Activated CD4-positive, alpha-beta T cell treated with anti-CD3 and anti-CD28 coated beads, Interleukin-2, amount 10 ng/mL, durations not matched to agents 7 days and 5 days (primary cell): ENCODE measurements around the gene TAAR8. TPM values are rescaled to one million over a fixed set of nuclear protein-coding genes. Genes with fewer than 3 reads are reported as not detected.
"Not testable (repeated sequence)": the region's sequence is repeated elsewhere in the genome, so short reads cannot be mapped to it uniquely, and the experiment has no call there.

Experiments
- CTCF ChIA-PET: fragments of 350-600 bp; sonication (Branson Sonifier 250); formaldehyde crosslinking; loops from one replicate; lab custom pipeline; 2021; ENCODE audit warnings: antibody characterized with exemption; lab: Charles Lee
- POLR2A ChIA-PET: fragments of 350-600 bp; sonication (Branson Sonifier 250); formaldehyde crosslinking; loops from one replicate; lab custom pipeline; 2021; ENCODE audit warnings: antibody characterized with exemption; lab: Charles Lee
- DNase-seq: peaks from one replicate; pipeline ENCODE4 v3.0.0-alpha.2; 2020
- H3K27ac Mint-ChIP-seq: one replicate; pipeline ENCODE4 v1.8.0; 2021; ENCODE audit warnings: mild to moderate bottlenecking, moderate library complexity, mixed read lengths
- H3K27me3 Mint-ChIP-seq: one replicate; pipeline ENCODE4 v1.8.0; 2021; ENCODE audit warnings: mixed read lengths
- H3K36me3 Mint-ChIP-seq: one replicate; pipeline ENCODE4 v1.8.0; 2021; ENCODE audit warnings: low read depth, mixed read lengths
- H3K4me1 Mint-ChIP-seq: one replicate; pipeline ENCODE4 v1.8.0; 2021; ENCODE audit warnings: mixed read lengths
- H3K4me3 Mint-ChIP-seq: one replicate; pipeline ENCODE4 v1.8.0; 2021; ENCODE audit warnings: mild to moderate bottlenecking, moderate library complexity, mixed read lengths
- H3K9me3 Mint-ChIP-seq: one replicate; pipeline ENCODE4 v1.8.0; 2021; ENCODE audit warnings: mixed read lengths
- total RNA-seq, 2 experiments: library from RNA; stranded (reverse); gene quantifications; one replicate each; pipeline ENCODE4 v1.2.3, GENCODE V29; 2021

Gene TAAR8
- total RNA-seq, 2 experiments from 2014 or later: not detected

DNA sequence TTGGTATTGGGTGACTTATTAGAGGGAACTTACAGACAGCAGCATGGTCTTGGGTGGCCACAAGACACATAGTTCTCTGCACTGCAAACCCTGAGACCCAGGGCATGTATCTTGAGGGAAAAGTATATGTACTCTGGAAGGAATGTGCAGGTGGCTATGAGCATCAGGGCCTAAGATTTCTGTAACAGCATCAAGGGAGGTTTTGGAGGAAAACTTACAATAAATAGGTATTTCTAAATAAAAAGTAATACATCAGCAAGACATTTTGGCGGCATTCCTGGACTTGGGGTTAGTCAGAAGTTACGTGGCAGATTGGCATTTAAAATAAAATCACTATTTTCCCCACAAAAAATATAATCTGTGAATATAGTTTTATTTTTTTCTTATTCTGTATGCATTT is 31.5 kb upstream of the TAAR8 start:
- POLR2A ChIA-PET: no interaction called here
- Mint-ChIP-seq H3K4me1 (no peaks in the 10 kb centered on the region), H3K9me3 (no peaks in the 10 kb centered on the region), H3K27ac (no peak overlapping the region), H3K27me3 (peaks cover 62% of the 10 kb centered on the region), H3K36me3 (no peaks in the 10 kb centered on the region), H3K4me3 (no peak overlapping the region)
- CTCF ChIA-PET: no interaction called here
- no peak for DNase-seq

DNA sequence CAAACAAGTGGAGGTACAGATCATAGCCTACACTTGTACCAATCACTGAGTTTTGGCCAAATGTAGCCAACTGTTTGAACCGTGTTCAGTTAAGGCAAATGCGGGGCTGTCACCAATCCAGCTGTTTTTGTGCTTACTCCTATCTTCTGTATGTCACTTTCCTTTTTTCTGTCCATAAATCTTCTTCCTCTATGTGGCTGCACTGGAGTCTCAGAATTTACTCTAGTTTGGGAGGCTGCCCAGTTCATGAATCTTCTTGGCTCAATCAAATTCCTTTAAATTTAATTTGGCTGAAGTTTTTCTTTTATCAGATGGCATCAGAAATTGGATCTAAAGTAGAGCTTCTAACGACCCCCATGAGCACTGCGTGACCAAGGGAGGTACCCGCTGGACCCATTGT is 27.8 kb upstream of the TAAR8 start:
- Mint-ChIP-seq H3K36me3 (no peaks in the 10 kb centered on the region), H3K27ac (no peak overlapping the region), H3K4me3 (no peak overlapping the region), H3K4me1 (no peaks in the 10 kb centered on the region), H3K27me3 (peaks cover 41% of the 10 kb centered on the region), H3K9me3 (no peaks in the 10 kb centered on the region)
- no peak for DNase-seq
- CTCF ChIA-PET: no interaction called here
- POLR2A ChIA-PET: no interaction called here

DNA sequence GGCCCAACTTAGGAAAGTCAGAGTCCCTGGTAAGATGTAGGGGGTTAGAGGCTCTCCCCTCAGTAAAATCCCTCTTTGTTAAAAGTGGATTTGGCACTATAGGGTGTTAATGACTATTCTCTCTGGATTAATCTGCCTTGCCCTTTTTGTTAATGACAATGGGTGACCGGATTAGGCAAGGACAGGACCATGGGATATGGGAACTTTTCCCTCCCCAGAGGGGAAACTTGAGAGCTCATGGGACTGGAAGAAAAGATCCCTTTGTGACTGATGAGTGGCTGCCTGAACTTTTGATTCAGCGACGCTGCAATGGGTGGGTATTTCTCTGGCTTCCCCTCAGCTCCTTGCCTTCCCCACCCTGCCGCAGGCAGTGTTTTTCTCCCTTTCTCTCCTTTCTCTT is 26.6 kb upstream of the TAAR8 start:
- Mint-ChIP-seq H3K27ac (no peak overlapping the region), H3K9me3 (no peaks in the 10 kb centered on the region), H3K4me3 (no peak overlapping the region), H3K36me3 (no peaks in the 10 kb centered on the region), H3K27me3 (peaks cover 36% of the 10 kb centered on the region), H3K4me1 (peaks cover 2% of the 10 kb centered on the region)
- CTCF ChIA-PET: interaction anchor here (0.6 kb wide), 1 partner anchor 256 kb away, joined by 3 read pairs; no protein-coding TSS in a partner anchor
- DNase-seq: no peak
- POLR2A ChIA-PET: no interaction called here

DNA sequence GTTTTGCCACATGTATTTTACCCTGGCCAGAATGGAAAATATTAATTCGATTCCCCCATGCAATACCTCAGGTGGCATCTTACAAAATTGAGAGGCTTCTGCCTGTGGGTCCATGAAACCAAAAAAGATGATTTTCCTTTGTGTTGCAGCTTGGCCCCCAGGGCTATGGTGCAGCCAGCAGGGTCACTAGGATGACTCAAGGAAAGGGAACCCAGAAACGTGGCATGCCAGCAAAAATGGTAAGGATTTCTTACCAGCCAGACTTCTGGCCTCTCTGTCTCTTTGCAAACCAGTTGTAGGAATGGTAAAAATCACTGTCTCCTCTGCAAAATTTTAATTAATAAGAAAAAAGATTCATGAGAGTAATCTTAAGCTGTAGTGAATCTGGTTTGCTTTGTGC is 26.0 kb upstream of the TAAR8 start:
- H3K27ac Mint-ChIP-seq: no peak overlapping the region
- POLR2A ChIA-PET: no interaction called here
- no peaks in the 10 kb centered on the region for H3K36me3 Mint-ChIP-seq
- CTCF ChIA-PET: interaction anchor here (1.5 to 1.7 kb wide), 2 partner anchors 9 to 246 kb away, joined by 3 to 4 read pairs; no protein-coding TSS in a partner anchor
- H3K4me1 Mint-ChIP-seq: peaks cover 2% of the 10 kb centered on the region
- no peak overlapping the region for H3K4me3 Mint-ChIP-seq
- no peak for DNase-seq
- H3K27me3 Mint-ChIP-seq: peaks cover 32% of the 10 kb centered on the region
- H3K9me3 Mint-ChIP-seq: no peaks in the 10 kb centered on the region

DNA sequence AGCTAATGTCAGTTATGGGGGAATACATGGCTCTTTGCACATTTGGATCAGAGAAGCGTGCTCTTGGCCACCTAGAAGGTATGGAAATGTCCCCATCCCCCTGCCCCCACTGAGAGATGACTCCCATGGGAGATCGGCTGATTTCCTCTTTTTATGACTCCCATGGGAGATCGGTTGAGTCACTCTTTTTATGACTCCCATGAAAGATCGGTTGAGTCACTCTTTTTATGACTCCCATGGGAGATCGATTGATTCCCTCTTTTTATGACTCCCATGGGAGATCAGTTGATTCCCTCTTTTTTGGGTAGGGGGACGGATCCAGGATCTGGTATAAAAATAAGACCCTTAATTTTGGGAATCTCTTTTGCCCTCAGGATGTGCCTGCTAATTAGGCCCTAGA is 24.7 kb upstream of the TAAR8 start:
- POLR2A ChIA-PET: no interaction called here
- peaks cover 22% of the 10 kb centered on the region for H3K27me3 Mint-ChIP-seq
- no peak for DNase-seq
- H3K4me3 Mint-ChIP-seq: no peak overlapping the region
- no peaks in the 10 kb centered on the region for H3K36me3 Mint-ChIP-seq
- H3K9me3 Mint-ChIP-seq: no peaks in the 10 kb centered on the region
- CTCF ChIA-PET: interaction anchor here (1.0 to 1.7 kb wide), 3 partner anchors 10 to 248 kb away, joined by 3 to 4 read pairs (median 3); no protein-coding TSS in a partner anchor
- no peak overlapping the region for H3K27ac Mint-ChIP-seq
- peaks cover 2% of the 10 kb centered on the region for H3K4me1 Mint-ChIP-seq

DNA sequence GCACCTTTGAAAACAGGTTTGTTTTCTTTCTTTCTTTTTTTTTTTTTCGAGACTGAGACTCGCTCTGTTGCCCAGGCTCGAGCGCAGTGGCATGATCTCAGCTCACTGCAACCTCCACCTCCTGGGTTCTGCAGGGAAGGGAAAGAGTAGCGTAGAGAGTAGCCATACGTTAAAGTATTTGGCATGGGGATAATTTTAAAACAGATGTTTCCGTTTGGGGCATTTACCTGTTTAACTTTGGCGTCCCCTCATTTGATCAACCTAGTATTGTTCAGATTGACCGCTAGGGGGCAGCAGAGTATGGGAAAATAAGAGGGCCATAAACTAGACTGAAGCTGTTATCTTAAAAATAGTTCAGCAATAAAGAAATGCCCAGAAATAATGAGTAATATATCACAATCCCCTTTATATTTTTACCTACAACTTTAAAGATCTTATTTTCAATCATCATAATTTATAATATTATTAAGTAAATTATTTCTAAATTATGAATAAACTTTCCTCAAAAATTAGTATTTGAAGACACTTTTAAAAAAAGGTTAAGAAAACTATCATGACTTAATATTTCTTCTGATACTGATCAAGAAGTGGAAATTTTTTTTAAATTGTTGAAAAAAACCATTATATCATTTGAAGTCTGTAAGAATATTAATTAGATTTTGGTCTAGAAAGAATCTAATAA is 22.0 kb upstream of the TAAR8 start:
- Mint-ChIP-seq H3K36me3 (no peaks in the 10 kb centered on the region), H3K4me1 (peaks cover 2% of the 10 kb centered on the region), H3K4me3 (no peak overlapping the region), H3K27ac (no peak overlapping the region), H3K27me3 (peaks cover 17% of the 10 kb centered on the region), H3K9me3 (no peaks in the 10 kb centered on the region)
- CTCF ChIA-PET: interaction anchor here (0.6 to 0.7 kb wide), 2 partner anchors 16 to 256 kb away, joined by 3 read pairs; no protein-coding TSS in a partner anchor
- POLR2A ChIA-PET: no interaction called here
- peak; percentile 83 for DNase-seq

DNA sequence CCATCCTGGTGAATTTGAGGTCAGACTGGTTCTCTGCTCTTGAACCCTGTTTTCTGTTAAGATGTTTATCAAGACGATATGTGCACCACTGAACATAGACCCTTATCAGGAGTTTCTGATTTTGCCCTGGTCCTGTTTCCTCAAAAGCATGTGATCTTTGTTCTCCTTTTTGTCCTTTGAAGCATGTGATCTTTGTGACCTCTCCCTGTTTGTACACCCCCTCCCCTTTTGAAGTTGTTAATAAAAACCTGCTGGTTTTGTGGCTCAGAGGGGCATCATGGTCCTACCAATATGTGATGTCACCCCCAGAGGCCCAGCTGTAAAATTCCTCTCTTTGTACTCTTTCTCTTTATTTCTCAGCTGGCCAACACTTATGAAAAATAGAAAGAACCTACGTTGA is 17.9 kb upstream of the TAAR8 start:
- H3K9me3 Mint-ChIP-seq, H3K4me1 Mint-ChIP-seq, H3K36me3 Mint-ChIP-seq, DNase-seq, H3K4me3 Mint-ChIP-seq, POLR2A ChIA-PET, H3K27ac Mint-ChIP-seq: not testable (repeated sequence)
- peaks cover 31% of the 10 kb centered on the region for H3K27me3 Mint-ChIP-seq
- CTCF ChIA-PET: interaction anchor here (0.6 to 0.9 kb wide), 2 partner anchors 22 to 34 kb away, joined by 3 read pairs; partner anchors contain the start of gene STX7

DNA sequence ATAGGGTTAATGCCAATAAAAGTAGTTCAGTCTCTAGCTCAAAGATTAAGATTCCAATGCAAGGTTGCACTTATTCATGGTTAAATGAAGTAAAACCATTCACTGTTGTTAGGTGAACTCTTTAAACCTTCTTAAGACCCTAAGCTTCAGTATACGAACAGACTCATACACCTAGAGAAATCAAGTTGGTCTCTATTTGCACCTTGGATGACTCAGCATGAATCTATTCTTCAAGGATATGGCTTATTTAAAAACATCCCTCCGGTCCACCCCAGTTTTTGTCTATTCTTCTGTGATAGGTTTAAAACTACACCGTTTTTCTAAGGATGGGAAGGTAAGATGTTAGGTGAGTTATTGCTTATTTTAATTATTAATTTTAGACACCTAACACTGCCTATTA is 15.3 kb upstream of the TAAR8 start:
- Mint-ChIP-seq H3K4me1 (no peaks in the 10 kb centered on the region), H3K9me3 (no peaks in the 10 kb centered on the region)
- POLR2A ChIA-PET: no interaction called here

DNA sequence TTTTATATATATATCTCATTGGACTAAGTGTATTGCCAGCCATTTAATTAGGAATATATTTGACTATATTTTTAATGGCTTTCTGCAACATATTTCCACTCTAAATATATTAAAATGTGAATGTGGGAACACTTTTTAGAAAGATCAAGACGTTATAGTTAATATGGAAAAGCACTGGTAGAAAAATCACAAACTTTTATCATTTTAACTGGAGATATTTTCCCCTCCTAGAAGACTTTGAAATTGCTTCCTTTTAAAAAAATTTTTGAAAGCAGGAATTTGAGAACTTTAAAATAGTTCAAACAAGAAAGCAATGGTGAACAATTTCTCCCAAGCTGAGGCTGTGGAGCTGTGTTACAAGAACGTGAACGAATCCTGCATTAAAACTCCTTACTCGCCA is 14.5 kb upstream of the TAAR8 start, which contains the start of gene TAAR9:
TSS of gene TAAR9 (plus strand) at position 301 of the 400 bp plus-strand sequence. CDS start at position 314, 13 bp downstream.
- no peaks in the 10 kb centered on the region for H3K36me3 Mint-ChIP-seq
- no peaks in the 10 kb centered on the region for H3K9me3 Mint-ChIP-seq
- ChIA-PET CTCF (no interaction called here), POLR2A (no interaction called here)
- H3K27me3 Mint-ChIP-seq: peaks cover 38% of the 10 kb centered on the region
- H3K27ac Mint-ChIP-seq: no peak within 1 kb of the TSS
- DNase-seq: no peak
- H3K4me3 Mint-ChIP-seq: no peak within 1 kb of the TSS
- H3K4me1 Mint-ChIP-seq: no peaks in the 10 kb centered on the region

More for the DNA sequence above, 15.3 kb upstream of the TAAR8 start:
- H3K27ac Mint-ChIP-seq: no peak overlapping the region
- peaks cover 38% of the 10 kb centered on the region for H3K27me3 Mint-ChIP-seq
- DNase-seq: no peak
- CTCF ChIA-PET: no interaction called here
- H3K36me3 Mint-ChIP-seq: no peaks in the 10 kb centered on the region
- no peak overlapping the region for H3K4me3 Mint-ChIP-seq

DNA sequence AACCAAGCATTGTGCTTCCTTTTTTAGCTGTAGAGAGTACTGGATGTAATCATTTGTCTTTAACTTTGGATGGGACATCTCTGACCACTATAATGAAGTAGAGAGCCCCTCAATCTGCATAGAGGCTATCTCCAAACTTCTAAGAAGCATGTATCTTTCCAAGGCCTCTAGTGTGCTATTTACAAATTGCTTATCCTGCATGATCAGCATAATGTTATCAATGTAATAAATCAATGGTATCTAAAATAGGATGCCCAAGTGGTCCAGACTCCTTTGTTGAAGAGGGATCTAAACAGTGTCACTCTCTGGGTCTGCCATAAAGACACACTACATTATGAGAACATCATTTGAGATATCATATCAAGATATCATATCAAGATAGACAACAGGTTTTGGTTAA is 7.6 kb upstream of the TAAR8 start:
- Mint-ChIP-seq H3K4me1 (no peaks in the 10 kb centered on the region), H3K27ac (no peak overlapping the region), H3K36me3 (no peaks in the 10 kb centered on the region), H3K9me3 (no peaks in the 10 kb centered on the region), H3K27me3 (peaks cover 27% of the 10 kb centered on the region), H3K4me3 (no peak overlapping the region)
- CTCF ChIA-PET: interaction anchor here (0.6 kb wide), 1 partner anchor 28 kb away, joined by 3 read pairs; no protein-coding TSS in a partner anchor
- DNase-seq: no peak
- POLR2A ChIA-PET: no interaction called here

DNA sequence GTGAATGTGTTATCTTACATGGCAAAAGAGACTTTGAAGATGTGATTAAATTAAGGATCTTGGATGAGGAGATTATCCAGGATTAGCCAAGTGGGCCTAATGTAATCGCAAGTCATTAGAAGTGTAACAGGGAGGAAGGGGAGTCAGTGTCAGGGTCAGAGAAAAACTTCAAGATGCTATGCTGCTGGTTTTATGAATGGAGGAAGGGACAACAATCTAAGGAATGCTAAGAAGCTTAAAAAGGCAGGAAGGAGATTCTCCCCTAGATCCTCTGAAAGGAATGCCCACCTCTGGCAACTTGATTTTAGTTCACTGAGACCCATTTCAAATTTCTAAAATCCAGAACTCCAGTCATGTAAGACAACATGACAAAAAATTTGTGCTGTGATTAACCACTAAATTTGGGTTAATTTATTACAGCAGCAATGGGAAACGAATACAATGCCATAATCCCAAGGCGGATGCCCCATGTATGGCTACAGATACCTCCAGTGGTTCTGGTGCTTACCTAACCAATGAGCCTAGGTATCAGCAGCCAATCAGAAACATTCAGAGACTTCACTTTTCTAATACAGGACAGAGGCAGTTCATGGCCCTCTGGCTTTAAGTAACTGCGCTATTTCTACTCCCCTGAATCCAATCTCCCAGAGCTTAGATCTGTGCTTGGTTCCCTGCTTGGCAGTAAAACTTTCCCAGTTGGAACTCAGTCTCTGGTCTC is 3.6 kb upstream of the TAAR8 start:
- Mint-ChIP-seq H3K27me3 (peaks cover 15% of the 10 kb centered on the region), H3K36me3 (no peaks in the 10 kb centered on the region), H3K4me3 (no peak overlapping the region), H3K27ac (no peak overlapping the region), H3K9me3 (no peaks in the 10 kb centered on the region), H3K4me1 (no peaks in the 10 kb centered on the region)
- DNase-seq: no peak
- POLR2A ChIA-PET: no interaction called here
- CTCF ChIA-PET: no interaction called here

DNA sequence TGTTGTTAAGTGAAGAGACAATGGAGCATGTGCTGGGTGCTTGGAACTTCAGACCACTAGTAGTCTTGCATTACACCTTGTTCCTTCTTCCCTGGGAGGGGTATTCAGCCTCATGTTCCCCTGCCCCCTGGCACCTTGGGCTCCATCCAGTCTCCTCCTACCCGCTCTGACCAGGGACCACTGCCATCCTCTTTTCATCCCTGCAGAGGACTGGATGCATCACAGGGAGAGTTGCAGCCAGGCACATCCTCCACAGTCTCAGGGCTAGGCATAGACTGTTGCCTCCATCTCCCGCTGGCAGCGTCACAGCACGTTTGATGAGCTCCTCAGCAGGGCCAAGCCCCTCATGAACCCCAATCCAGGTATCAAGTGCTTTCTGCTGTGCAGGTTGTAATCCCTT is 1.3 kb upstream of the TAAR8 start:
- ChIA-PET POLR2A (no interaction called here), CTCF (no interaction called here)
- H3K27me3 Mint-ChIP-seq: peaks cover 21% of the 10 kb centered on the region
- no peaks in the 10 kb centered on the region for H3K4me1 Mint-ChIP-seq
- no peaks in the 10 kb centered on the region for H3K9me3 Mint-ChIP-seq
- no peak overlapping the region for H3K4me3 Mint-ChIP-seq
- DNase-seq: no peak
- no peaks in the 10 kb centered on the region for H3K36me3 Mint-ChIP-seq
- no peak overlapping the region for H3K27ac Mint-ChIP-seq

DNA sequence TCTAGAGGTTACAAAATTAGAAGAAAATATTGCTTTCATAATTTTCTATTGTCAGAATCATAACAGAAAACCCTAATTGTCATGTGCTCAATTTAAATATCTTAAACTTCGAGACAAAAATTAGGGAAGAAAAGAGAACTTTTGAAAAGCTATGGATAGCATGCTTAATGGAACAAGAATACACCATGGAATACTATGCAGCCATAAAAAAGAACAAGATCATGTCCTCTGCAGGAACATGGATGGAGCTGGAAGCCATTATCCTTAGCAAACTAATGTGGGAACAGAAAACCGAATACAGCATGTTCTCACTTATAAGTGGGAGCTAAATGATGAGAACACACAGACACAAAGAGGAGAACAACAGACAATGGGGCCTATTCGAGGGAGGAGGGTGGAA is 7.6 kb downstream of the TAAR8 start:
- peaks cover 17% of the 10 kb centered on the region for H3K27me3 Mint-ChIP-seq
- H3K36me3 Mint-ChIP-seq, H3K9me3 Mint-ChIP-seq, DNase-seq, H3K27ac Mint-ChIP-seq, CTCF ChIA-PET, H3K4me1 Mint-ChIP-seq, POLR2A ChIA-PET, H3K4me3 Mint-ChIP-seq: not testable (repeated sequence)
